KOPT-K1 (cell line): ENCODE results near the gene PDZRN3.
"Not testable (repeated sequence)": the region's sequence is repeated elsewhere in the genome, so short reads cannot be mapped to it uniquely, and the experiment has no call there.

Experiments
- H3K27ac ChIP-seq: fragments of 200-600 bp; sonication (generic); 2 replicates; pipeline ENCODE4 v1.5.1; 2016; ENCODE audit warnings: antibody characterized with exemption, mild to moderate bottlenecking, low read depth, low read length; ENCODE audit not compliant: poor library complexity, severe bottlenecking
- H3K36me3 ChIP-seq: fragments of 200-600 bp; sonication (generic); 2 replicates; pipeline ENCODE4 v1.5.1; 2017; ENCODE audit warnings: antibody characterized with exemption, mild to moderate bottlenecking, low read length, moderate library complexity; ENCODE audit not compliant: insufficient read depth
- H3K9me3 ChIP-seq: fragments of 200-600 bp; sonication (generic); 2 replicates; pipeline ENCODE4 v1.5.1; 2017; ENCODE audit warnings: antibody characterized with exemption, low read length, mild to moderate bottlenecking; ENCODE audit not compliant: insufficient read depth, poor library complexity, severe bottlenecking

Gene PDZRN3

GRCh38 chr3:73473898-73474416 lies 150.8 kb downstream of the PDZRN3 start:
- H3K9me3 ChIP-seq, result peaks cover 11% of the 10 kb centered on the region
- no peak overlapping the region for H3K27ac ChIP-seq

GRCh38 chr3:73473181-73473897 lies 151.4 kb downstream of the PDZRN3 start:
- Histone ChIP-seq H3K9me3 (peaks cover 11% of the 10 kb centered on the region), H3K27ac (no peak overlapping the region), H3K36me3 (no peaks in the 10 kb centered on the region)

More at GRCh38 chr3:73473898-73474416, 150.8 kb downstream of the PDZRN3 start:
- no peaks in the 10 kb centered on the region for H3K36me3 ChIP-seq

GRCh38 chr3:73471986-73472787 lies 152.6 kb downstream of the PDZRN3 start:
- H3K9me3 ChIP-seq, result peaks cover 4% of the 10 kb centered on the region
- no peak overlapping the region for H3K27ac ChIP-seq
- H3K36me3 ChIP-seq, result no peaks in the 10 kb centered on the region

- H3K36me3 ChIP-seq, result no peaks in the 10 kb centered on the region
- H3K9me3 ChIP-seq, result no peaks in the 10 kb centered on the region
- no peak overlapping the region for H3K27ac ChIP-seq
Measured at GRCh38 chr3:73470860-73471259, 153.9 kb downstream of the PDZRN3 start.

GRCh38 chr3:73469331-73469730 lies 155.4 kb downstream of the PDZRN3 start:
- no peaks in the 10 kb centered on the region for H3K9me3 ChIP-seq
- H3K36me3 ChIP-seq, result no peaks in the 10 kb centered on the region
- H3K27ac ChIP-seq, result no peak overlapping the region

GRCh38 chr3:73467211-73467610 lies 157.5 kb downstream of the PDZRN3 start:
- Histone ChIP-seq H3K9me3 (no peaks in the 10 kb centered on the region), H3K36me3 (no peaks in the 10 kb centered on the region), H3K27ac (no peak overlapping the region)

- H3K27ac ChIP-seq, result no peak overlapping the region
- no peaks in the 10 kb centered on the region for H3K9me3 ChIP-seq
- no peaks in the 10 kb centered on the region for H3K36me3 ChIP-seq
Measured at GRCh38 chr3:73465926-73466325, 158.8 kb downstream of the PDZRN3 start.

GRCh38 chr3:73464126-73464525 lies 160.6 kb downstream of the PDZRN3 start:
- not testable (repeated sequence) for H3K9me3 ChIP-seq, H3K36me3 ChIP-seq, H3K27ac ChIP-seq

- Histone ChIP-seq H3K27ac (no peak overlapping the region), H3K9me3 (no peaks in the 10 kb centered on the region), H3K36me3 (no peaks in the 10 kb centered on the region)
Measured at GRCh38 chr3:73461547-73461946, 163.2 kb downstream of the PDZRN3 start.

GRCh38 chr3:73459711-73460110 lies 165.0 kb downstream of the PDZRN3 start:
- Histone ChIP-seq H3K36me3 (no peaks in the 10 kb centered on the region), H3K9me3 (no peaks in the 10 kb centered on the region), H3K27ac (no peak overlapping the region)

- H3K27ac ChIP-seq, result no peak overlapping the region
- no peaks in the 10 kb centered on the region for H3K36me3 ChIP-seq
- H3K9me3 ChIP-seq, result no peaks in the 10 kb centered on the region
Measured at GRCh38 chr3:73453666-73454065, 171.1 kb downstream of the PDZRN3 start.

- Histone ChIP-seq H3K27ac (no peak overlapping the region), H3K9me3 (no peaks in the 10 kb centered on the region), H3K36me3 (no peaks in the 10 kb centered on the region)
Measured at GRCh38 chr3:73452729-73453128, 172.0 kb downstream of the PDZRN3 start.

GRCh38 chr3:73451301-73451944 lies 173.3 kb downstream of the PDZRN3 start:
- H3K27ac ChIP-seq, result no peak overlapping the region
- no peaks in the 10 kb centered on the region for H3K9me3 ChIP-seq

GRCh38 chr3:73449774-73450173 lies 175.0 kb downstream of the PDZRN3 start:
- Histone ChIP-seq H3K27ac (no peak overlapping the region), H3K36me3 (no peaks in the 10 kb centered on the region), H3K9me3 (no peaks in the 10 kb centered on the region)

More at GRCh38 chr3:73451301-73451944, 173.3 kb downstream of the PDZRN3 start:
- no peaks in the 10 kb centered on the region for H3K36me3 ChIP-seq

GRCh38 chr3:73448761-73449301 lies 175.9 kb downstream of the PDZRN3 start:
- Histone ChIP-seq H3K36me3 (no peaks in the 10 kb centered on the region), H3K9me3 (no peaks in the 10 kb centered on the region), H3K27ac (no peak overlapping the region)
